Measurements from ENCODE around the gene GMEB2. TPM values are rescaled to one million over a fixed set of nuclear protein-coding genes. Genes with fewer than 3 reads are reported as not detected.
A peak's percentile ranks its signal among the peaks of the same experiment; 100 is the strongest.
"Not testable (repeated sequence)": the region's sequence is repeated elsewhere in the genome, so short reads cannot be mapped to it uniquely, and the experiment has no call there.

Gene GMEB2
- total RNA-seq, 2 experiments from 2014 or later, result 16.3 to 19.3 TPM

GRCh38 chr20:63627129-63627750 is 339 bp upstream of the GMEB2 start:
- peak overlapping the region; percentile 92 for H3K27ac Mint-ChIP-seq
- H3K9me3 Mint-ChIP-seq (ENCODE audit: low read depth), result no peaks in the 10 kb centered on the region
- H3K4me3 Mint-ChIP-seq, result peak overlapping the region; percentile 95

GRCh38 chr20:63625771-63626423 is 1.0 kb downstream of the GMEB2 start:
- ATAC-seq (no peak), DNase-seq (no peak)
- Mint-ChIP-seq H3K4me1 (peaks cover 24% of the 10 kb centered on the region), H3K9me3 (ENCODE audit: low read depth) (no peaks in the 10 kb centered on the region), H3K4me3 (peak overlapping the region; percentile 75), H3K36me3 (peaks cover 15% of the 10 kb centered on the region), H3K27me3 (no peaks in the 10 kb centered on the region), H3K27ac (peak overlapping the region; percentile 63)
- CTCF ChIA-PET, result interaction anchor here (1.1 to 1.6 kb wide), 3 partner anchors 16 to 28 kb away, joined by 3 to 7 read pairs (median 4); partner anchors contain the start of gene STMN3

More at GRCh38 chr20:63627129-63627750, 339 bp upstream of the GMEB2 start:
- no peaks in the 10 kb centered on the region for H3K27me3 Mint-ChIP-seq
- H3K4me1 Mint-ChIP-seq, result peaks cover 22% of the 10 kb centered on the region
- peaks cover 12% of the 10 kb centered on the region for H3K36me3 Mint-ChIP-seq
- CTCF ChIA-PET, result interaction anchor here (0.6 to 1.9 kb wide), 7 partner anchors 11 to 89 kb away, joined by 3 to 14 read pairs (median 4); partner anchors contain the start of genes ARFRP1, HELZ2, PTK6 and RTEL1
- ATAC-seq, result peak; percentile 87
- peak; percentile 95 for DNase-seq

- CTCF ChIA-PET, result interaction anchor here (1.4 to 1.6 kb wide), 3 partner anchors 18 to 34 kb away, joined by 3 to 7 read pairs (median 4); partner anchors contain the start of genes RTEL1 and STMN3
- Mint-ChIP-seq H3K36me3 (peaks cover 16% of the 10 kb centered on the region), H3K4me1 (peaks cover 25% of the 10 kb centered on the region), H3K27ac (no peak overlapping the region), H3K27me3 (no peaks in the 10 kb centered on the region), H3K9me3 (ENCODE audit: low read depth) (no peaks in the 10 kb centered on the region), H3K4me3 (no peak overlapping the region)
- DNase-seq (no peak), ATAC-seq (no peak)
Measured at GRCh38 chr20:63624486-63624885, 2.4 kb downstream of the GMEB2 start.

- Mint-ChIP-seq H3K36me3 (peaks cover 9% of the 10 kb centered on the region), H3K4me1 (peaks cover 13% of the 10 kb centered on the region), H3K27ac (no peak overlapping the region), H3K4me3 (no peak overlapping the region), H3K9me3 (ENCODE audit: low read depth) (no peaks in the 10 kb centered on the region), H3K27me3 (no peaks in the 10 kb centered on the region)
- DNase-seq (no peak), ATAC-seq (no peak)
- CTCF ChIA-PET, result no interaction called here
Measured at GRCh38 chr20:63622732-63623131, 4.2 kb downstream of the GMEB2 start.

- H3K4me3 Mint-ChIP-seq, result no peak overlapping the region
- peaks cover 12% of the 10 kb centered on the region for H3K36me3 Mint-ChIP-seq
- peaks cover 13% of the 10 kb centered on the region for H3K4me1 Mint-ChIP-seq
- no peaks in the 10 kb centered on the region for H3K9me3 Mint-ChIP-seq (ENCODE audit: low read depth)
- no peak for DNase-seq
- CTCF ChIA-PET, result no interaction called here
- ATAC-seq, result no peak
- H3K27ac Mint-ChIP-seq, result no peak overlapping the region
- no peaks in the 10 kb centered on the region for H3K27me3 Mint-ChIP-seq
Measured at GRCh38 chr20:63622096-63622495, 4.8 kb downstream of the GMEB2 start.

GRCh38 chr20:63620991-63621390 is 5.9 kb downstream of the GMEB2 start:
- ATAC-seq (no peak), DNase-seq (no peak)
- Mint-ChIP-seq H3K9me3 (ENCODE audit: low read depth) (no peaks in the 10 kb centered on the region), H3K27ac (no peak overlapping the region), H3K4me3 (no peak overlapping the region), H3K36me3 (peaks cover 13% of the 10 kb centered on the region), H3K4me1 (peaks cover 13% of the 10 kb centered on the region), H3K27me3 (no peaks in the 10 kb centered on the region)
- CTCF ChIA-PET, result no interaction called here

GRCh38 chr20:63619505-63619904 is 7.4 kb downstream of the GMEB2 start:
- DNase-seq, result no peak
- H3K27me3 Mint-ChIP-seq, result no peaks in the 10 kb centered on the region
- CTCF ChIA-PET, result interaction anchor here (1.9 kb wide), 1 partner anchor 82 kb away, joined by 5 read pairs; no protein-coding TSS in a partner anchor
- no peak overlapping the region for H3K4me3 Mint-ChIP-seq
- no peak overlapping the region for H3K27ac Mint-ChIP-seq
- H3K4me1 Mint-ChIP-seq, result peaks cover 8% of the 10 kb centered on the region
- no peak for ATAC-seq
- peaks cover 13% of the 10 kb centered on the region for H3K36me3 Mint-ChIP-seq
- no peaks in the 10 kb centered on the region for H3K9me3 Mint-ChIP-seq (ENCODE audit: low read depth)

- no peaks in the 10 kb centered on the region for H3K9me3 Mint-ChIP-seq (ENCODE audit: low read depth)
- peaks cover 6% of the 10 kb centered on the region for H3K4me1 Mint-ChIP-seq
- ATAC-seq, result no peak
- no peaks in the 10 kb centered on the region for H3K27me3 Mint-ChIP-seq
- H3K36me3 Mint-ChIP-seq, result peaks cover 11% of the 10 kb centered on the region
- DNase-seq, result no peak
- CTCF ChIA-PET, result interaction anchor here (1.9 kb wide), 1 partner anchor 81 kb away, joined by 5 read pairs; no protein-coding TSS in a partner anchor
- no peak overlapping the region for H3K4me3 Mint-ChIP-seq
- H3K27ac Mint-ChIP-seq, result no peak overlapping the region
Measured at GRCh38 chr20:63619086-63619485, 7.8 kb downstream of the GMEB2 start.

- H3K27me3 Mint-ChIP-seq, result no peaks in the 10 kb centered on the region
- peaks cover 6% of the 10 kb centered on the region for H3K4me1 Mint-ChIP-seq
- no peaks in the 10 kb centered on the region for H3K9me3 Mint-ChIP-seq (ENCODE audit: low read depth)
- no peak for ATAC-seq
- H3K36me3 Mint-ChIP-seq, result peaks cover 13% of the 10 kb centered on the region
- no peak for DNase-seq
- H3K4me3 Mint-ChIP-seq, result no peak overlapping the region
- H3K27ac Mint-ChIP-seq, result no peak overlapping the region
- CTCF ChIA-PET, result interaction anchor here (1.2 to 1.9 kb wide), 2 partner anchors 19 to 81 kb away, joined by 3 to 5 read pairs; no protein-coding TSS in a partner anchor
Measured at GRCh38 chr20:63618291-63618980, 8.5 kb downstream of the GMEB2 start.

- peaks cover 13% of the 10 kb centered on the region for H3K36me3 Mint-ChIP-seq
- peaks cover 9% of the 10 kb centered on the region for H3K4me1 Mint-ChIP-seq
- no peaks in the 10 kb centered on the region for H3K9me3 Mint-ChIP-seq (ENCODE audit: low read depth)
- no peaks in the 10 kb centered on the region for H3K27me3 Mint-ChIP-seq
- H3K27ac Mint-ChIP-seq, result no peak overlapping the region
- H3K4me3 Mint-ChIP-seq, result no peak overlapping the region
- ATAC-seq (no peak), DNase-seq (no peak)
- CTCF ChIA-PET, result interaction anchor here (1.2 to 1.9 kb wide), 2 partner anchors 20 to 80 kb away, joined by 3 to 5 read pairs; no protein-coding TSS in a partner anchor
Measured at GRCh38 chr20:63617876-63618265, 9.0 kb downstream of the GMEB2 start.

GRCh38 chr20:63617092-63617875 is 9.6 kb downstream of the GMEB2 start:
- no peak overlapping the region for H3K27ac Mint-ChIP-seq

GRCh38 chr20:63613863-63614594 is 12.9 kb downstream of the GMEB2 start:
- peaks cover 12% of the 10 kb centered on the region for H3K36me3 Mint-ChIP-seq
- H3K4me1 Mint-ChIP-seq; ATAC-seq; H3K27me3 Mint-ChIP-seq; H3K9me3 Mint-ChIP-seq (ENCODE audit: low read depth); H3K4me3 Mint-ChIP-seq; DNase-seq; H3K27ac Mint-ChIP-seq: not testable (repeated sequence)
- CTCF ChIA-PET, result interaction anchor here (0.6 to 2.9 kb wide), 4 partner anchors 10 to 34 kb away, joined by 3 to 10 read pairs (median 3); no protein-coding TSS in a partner anchor

More at GRCh38 chr20:63617092-63617875, 9.6 kb downstream of the GMEB2 start:
- Mint-ChIP-seq H3K4me3 (no peak overlapping the region), H3K27me3 (no peaks in the 10 kb centered on the region), H3K4me1 (peaks cover 8% of the 10 kb centered on the region), H3K36me3 (peaks cover 13% of the 10 kb centered on the region), H3K9me3 (ENCODE audit: low read depth) (no peaks in the 10 kb centered on the region)
- ATAC-seq (no peak), DNase-seq (no peak)
- CTCF ChIA-PET, result interaction anchor here (1.2 to 1.9 kb wide), 2 partner anchors 21 to 79 kb away, joined by 3 to 5 read pairs; no protein-coding TSS in a partner anchor
